Measurements from ENCODE around the gene OR6S1.

The OR6S1 gene

DNA sequence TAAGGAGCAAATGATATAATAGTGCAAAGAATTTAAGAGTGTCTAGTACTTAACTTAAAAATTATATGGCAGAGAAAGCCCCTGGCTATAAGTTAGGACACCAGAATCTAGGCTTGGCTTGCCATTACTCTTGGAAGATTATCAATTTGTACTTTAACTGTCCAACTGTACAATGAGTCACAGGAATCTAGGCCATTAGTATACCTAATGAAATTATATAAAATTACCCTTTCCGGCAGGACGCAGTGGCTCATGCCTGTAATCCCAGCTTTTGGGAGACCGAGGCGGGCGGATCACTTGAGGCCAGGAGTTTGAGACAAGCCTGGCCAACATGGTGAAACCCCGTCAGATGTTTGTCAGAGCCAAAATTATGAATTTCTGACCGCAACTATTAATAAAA, 691 bp upstream of the OR6S1 start:
- H3K27me3 ChIP-seq (replicated peaks; ENCODE audit: control insufficient read depth, insufficient read depth, low read length), result no peaks in the 10 kb centered on the region
- no peak for DNase-seq (ENCODE audit: extremely low read depth, insufficient read length)
- no peak overlapping the region for H3K4me3 ChIP-seq (replicated peaks; ENCODE audit: low read depth, low read length)
- H3K36me3 ChIP-seq (ENCODE audit: control insufficient read depth, insufficient read depth, low read length), result no peaks in the 10 kb centered on the region
- TF ChIP-seq, protein P1, sequence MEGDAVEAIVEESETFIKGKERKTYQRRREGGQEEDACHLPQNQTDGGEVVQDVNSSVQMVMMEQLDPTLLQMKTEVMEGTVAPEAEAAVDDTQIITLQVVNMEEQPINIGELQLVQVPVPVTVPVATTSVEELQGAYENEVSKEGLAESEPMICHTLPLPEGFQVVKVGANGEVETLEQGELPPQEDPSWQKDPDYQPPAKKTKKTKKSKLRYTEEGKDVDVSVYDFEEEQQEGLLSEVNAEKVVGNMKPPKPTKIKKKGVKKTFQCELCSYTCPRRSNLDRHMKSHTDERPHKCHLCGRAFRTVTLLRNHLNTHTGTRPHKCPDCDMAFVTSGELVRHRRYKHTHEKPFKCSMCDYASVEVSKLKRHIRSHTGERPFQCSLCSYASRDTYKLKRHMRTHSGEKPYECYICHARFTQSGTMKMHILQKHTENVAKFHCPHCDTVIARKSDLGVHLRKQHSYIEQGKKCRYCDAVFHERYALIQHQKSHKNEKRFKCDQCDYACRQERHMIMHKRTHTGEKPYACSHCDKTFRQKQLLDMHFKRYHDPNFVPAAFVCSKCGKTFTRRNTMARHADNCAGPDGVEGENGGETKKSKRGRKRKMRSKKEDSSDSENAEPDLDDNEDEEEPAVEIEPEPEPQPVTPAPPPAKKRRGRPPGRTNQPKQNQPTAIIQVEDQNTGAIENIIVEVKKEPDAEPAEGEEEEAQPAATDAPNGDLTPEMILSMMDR (IDR thresholded peaks at IDR 0.05; ENCODE audit: insufficient read depth, low read length, poor library complexity, severe bottlenecking), result no peak

DNA sequence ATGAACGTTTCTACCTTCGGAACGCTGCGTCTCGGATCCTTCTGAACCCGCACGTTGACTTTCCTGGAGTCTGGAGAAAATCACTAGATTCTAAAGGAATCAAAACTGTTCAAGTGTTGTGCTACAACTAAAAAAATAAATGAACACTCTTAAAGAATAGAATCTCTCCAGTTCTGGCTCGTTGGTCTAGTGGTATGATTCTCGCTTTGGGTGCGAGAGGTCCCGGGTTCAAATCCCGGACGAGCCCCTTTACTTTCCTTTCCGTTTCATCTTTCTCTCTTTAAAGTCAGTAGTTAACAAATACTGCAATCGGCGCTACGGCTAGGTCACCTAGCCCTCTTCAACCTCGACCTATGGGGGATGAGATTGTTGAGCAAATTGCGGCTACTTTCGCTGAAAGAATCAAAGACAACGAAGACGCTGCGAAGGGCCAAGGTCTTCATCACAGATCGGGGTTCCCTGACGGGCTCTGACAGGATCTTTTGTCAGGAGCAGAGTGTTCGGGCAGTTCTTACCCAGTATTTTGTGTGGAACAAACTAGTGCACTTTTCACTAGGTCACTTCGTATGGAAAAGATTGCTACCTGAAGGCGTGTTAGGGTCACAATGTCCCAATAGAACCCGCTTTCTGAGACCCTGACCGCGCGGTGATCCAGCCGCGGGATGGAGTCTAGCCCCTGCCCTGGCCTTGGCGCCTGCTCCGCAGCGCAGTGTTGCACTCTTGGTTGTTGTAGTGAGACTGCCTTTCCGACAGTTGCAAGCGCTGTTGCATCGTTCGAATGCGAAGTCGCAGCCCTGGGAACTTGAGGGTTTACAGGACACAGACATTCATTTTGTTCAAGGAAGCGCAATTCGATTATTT, 8.4 kb downstream of the OR6S1 start:
- Histone ChIP-seq H3K4me3 (replicated peaks; ENCODE audit: low read depth, low read length) (peak overlapping the region; percentile 61), H3K27me3 (replicated peaks; ENCODE audit: control insufficient read depth, insufficient read depth, low read length) (no peaks in the 10 kb centered on the region), H3K36me3 (ENCODE audit: control insufficient read depth, insufficient read depth, low read length) (no peaks in the 10 kb centered on the region)
- TF ChIP-seq, protein P1 (IDR thresholded peaks at IDR 0.05; ENCODE audit: insufficient read depth, low read length, poor library complexity, severe bottlenecking), result no peak
- DNase-seq (ENCODE audit: extremely low read depth, insufficient read length), result peak; percentile 71

DNA sequence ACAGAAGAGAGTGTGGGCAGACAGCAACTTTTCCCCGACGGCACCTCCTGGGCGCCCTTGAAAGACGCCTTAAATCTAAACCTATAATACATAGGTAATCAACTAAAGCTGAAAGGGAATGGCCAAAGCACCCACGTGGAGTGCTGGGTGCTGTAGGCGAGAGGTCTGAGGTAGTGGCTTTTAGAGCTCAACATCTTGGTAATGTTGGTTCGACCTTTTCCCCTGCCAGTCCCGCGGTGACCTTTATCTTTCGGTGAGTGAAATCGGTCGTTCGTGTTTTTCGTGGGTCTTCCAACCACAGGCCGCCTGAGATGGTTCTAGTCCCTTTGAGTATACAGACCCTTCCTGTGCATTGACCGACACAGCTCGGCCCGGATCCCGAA, 9.1 kb downstream of the OR6S1 start:
- TF ChIP-seq, protein P1 (IDR thresholded peaks at IDR 0.05; ENCODE audit: insufficient read depth, low read length, poor library complexity, severe bottlenecking), result no peak
- H3K36me3 ChIP-seq (ENCODE audit: control insufficient read depth, insufficient read depth, low read length), result no peaks in the 10 kb centered on the region
- H3K27me3 ChIP-seq (replicated peaks; ENCODE audit: control insufficient read depth, insufficient read depth, low read length), result no peaks in the 10 kb centered on the region
- DNase-seq (ENCODE audit: extremely low read depth, insufficient read length), result no peak
- H3K4me3 ChIP-seq (replicated peaks; ENCODE audit: low read depth, low read length), result peak overlapping the region; percentile 61

DNA sequence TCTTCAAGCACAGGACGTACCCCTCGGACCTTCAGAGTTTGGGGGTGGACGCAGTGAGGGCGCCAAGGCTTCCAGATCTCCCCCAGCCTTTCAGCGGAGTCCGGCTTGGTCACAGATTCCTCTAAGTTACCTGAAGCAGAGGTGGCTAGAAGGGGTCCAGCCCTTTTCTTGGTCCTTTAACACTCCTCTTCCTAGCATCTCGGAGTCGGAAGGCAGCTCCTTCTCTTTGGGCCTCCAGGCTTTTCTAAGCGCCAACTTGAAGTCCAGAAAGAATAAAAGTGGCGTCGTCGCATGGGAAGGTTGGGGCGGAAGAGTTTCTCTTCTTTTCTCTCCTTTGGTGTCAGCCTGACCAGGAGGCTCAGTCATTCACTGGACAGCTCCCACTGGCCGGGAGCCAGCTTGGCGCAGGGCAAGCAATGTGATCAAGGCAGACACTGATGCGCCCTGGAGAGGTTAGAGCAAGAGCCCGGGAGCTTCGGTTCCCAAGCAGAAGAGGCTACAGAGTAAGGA, 9.6 kb downstream of the OR6S1 start:
- Histone ChIP-seq H3K4me3 (replicated peaks; ENCODE audit: low read depth, low read length) (peak overlapping the region; percentile 61), H3K27me3 (replicated peaks; ENCODE audit: control insufficient read depth, insufficient read depth, low read length) (no peaks in the 10 kb centered on the region), H3K36me3 (ENCODE audit: control insufficient read depth, insufficient read depth, low read length) (no peaks in the 10 kb centered on the region)
- DNase-seq (ENCODE audit: extremely low read depth, insufficient read length), result peak; percentile 42
- TF ChIP-seq, protein P1 (IDR thresholded peaks at IDR 0.05; ENCODE audit: insufficient read depth, low read length, poor library complexity, severe bottlenecking), result no peak

DNA sequence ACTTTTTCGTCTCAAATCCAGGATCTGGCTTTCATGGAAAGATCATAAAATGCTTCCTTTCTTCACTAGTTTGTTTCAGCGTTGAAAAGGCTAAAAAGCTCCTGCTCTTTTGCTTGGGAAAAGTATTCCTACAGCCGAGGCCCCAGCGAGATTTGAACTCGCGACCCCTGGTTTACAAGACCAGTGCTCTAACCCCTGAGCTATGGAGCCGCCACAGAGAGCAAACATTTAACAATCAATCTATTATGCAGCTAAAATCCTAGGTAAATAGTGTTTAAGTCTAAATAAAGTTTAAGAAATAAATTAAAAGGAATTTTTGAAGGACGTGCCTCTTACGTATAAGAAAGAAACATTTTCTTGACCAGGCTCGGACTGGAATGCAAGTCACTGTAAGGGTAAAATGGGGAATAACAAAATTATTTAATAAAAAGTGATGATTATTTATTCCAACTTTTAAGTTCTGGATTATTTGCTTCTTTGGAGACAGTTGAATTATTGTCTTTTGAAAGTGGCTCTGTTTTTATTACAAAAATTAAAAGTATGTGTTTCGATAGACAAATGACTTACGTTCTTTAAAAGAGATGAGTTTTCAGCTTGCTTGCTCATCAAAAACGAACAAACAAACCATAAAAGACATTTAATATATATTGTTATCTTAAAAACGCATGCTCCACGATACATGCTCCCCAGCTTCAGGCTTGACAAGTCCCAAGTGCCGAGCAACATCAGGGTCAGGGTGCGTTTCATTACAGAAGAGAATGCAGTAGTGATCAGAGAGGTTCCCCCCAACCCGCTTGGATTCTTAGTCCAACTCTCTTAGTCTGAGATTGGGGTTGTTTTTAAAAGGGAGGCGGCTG, 10.2 kb downstream of the OR6S1 start:
- Histone ChIP-seq H3K4me3 (replicated peaks; ENCODE audit: low read depth, low read length) (peak overlapping the region; percentile 61), H3K36me3 (ENCODE audit: control insufficient read depth, insufficient read depth, low read length) (no peaks in the 10 kb centered on the region), H3K27me3 (replicated peaks; ENCODE audit: control insufficient read depth, insufficient read depth, low read length) (no peaks in the 10 kb centered on the region)
- DNase-seq (ENCODE audit: extremely low read depth, insufficient read length), result peak; percentile 30
- TF ChIP-seq, protein P1 (IDR thresholded peaks at IDR 0.05; ENCODE audit: insufficient read depth, low read length, poor library complexity, severe bottlenecking), result no peak
